Gastrocnemius medialis (tissue), 4 donors: Measurements from ENCODE around the gene GOLGA3. TPM values are rescaled to one million over a fixed set of nuclear protein-coding genes. Genes with fewer than 3 reads are reported as not detected.
"Not testable (repeated sequence)": the region's sequence is repeated elsewhere in the genome, so short reads cannot be mapped to it uniquely, and the experiment has no call there.

Experiments used
- ATAC-seq, 2 donors: fragments of 150-250 bp; one replicate each; pipeline ENCODE4 v1.9.1; 2016
- DNase-seq, 2 donors: peaks; one replicate each; pipeline ENCODE4 v3.0.0-alpha.2; 2019
- H3K27ac ChIP-seq, 4 donors: fragments of 200-600 bp; sonication (generic); 1 replicate in 1 of 4; 2 replicates in 3 of 4; pipeline ENCODE4 v1.5.1; 2016 to 2018; ENCODE audit warnings: mild to moderate bottlenecking in 2 of 4, moderate library complexity in 1 of 4
- H3K27me3 ChIP-seq, 3 donors: fragments of 200-600 bp; sonication (generic) in 2 of 3; 1 replicate in 1 of 3; 2 replicates in 2 of 3; pipeline versions ENCODE4 v1.5.1 to v1.6.0; 2016 to 2019; ENCODE audit warnings: mild to moderate bottlenecking in 1 of 3, moderate library complexity in 1 of 3
- H3K36me3 ChIP-seq, 2 donors: fragments of 200-600 bp; sonication (generic) in 1 of 2; one replicate each; pipeline ENCODE4 v1.5.1; 2017 to 2018
- H3K4me1 ChIP-seq, 2 donors: fragments of 200-600 bp; sonication (generic) in 1 of 2; one replicate each; pipeline ENCODE4 v1.5.1; 2016 to 2017; ENCODE audit warnings: mild to moderate bottlenecking in 2 of 2
- H3K4me3 ChIP-seq, 4 donors: fragments of 200-600 bp; sonication (generic) in 3 of 4; 1 replicate in 1 of 4; 2 replicates in 3 of 4; pipeline ENCODE4 v1.5.1; 2016 to 2019; ENCODE audit warnings: mild to moderate bottlenecking in 2 of 4
- H3K9me3 ChIP-seq, 3 donors: fragments of 200-600 bp; sonication (generic) in 2 of 3; 1 replicate in 1 of 3; 2 replicates in 2 of 3; pipeline ENCODE4 v1.5.1; 2016 to 2019
- CTCF ChIP-seq, 5 experiments: fragments of 450-650 bp in 3 of 5; fragments of 200-600 bp in 2 of 5; sonication (generic) in 2 of 5; IDR thresholded peaks in 4 of 5; conservative IDR thresholded peaks in 1 of 5; 1 replicate in 4 of 5; 2 replicates in 1 of 5; pipeline ENCODE4 v1.5.1; 2016 to 2019; ENCODE audit warnings: antibody characterized with exemption in 5 of 5, mild to moderate bottlenecking in 3 of 5, moderate library complexity in 3 of 5
- POLR2A ChIP-seq, 2 donors: fragments of 450-650 bp; IDR thresholded peaks; one replicate each; pipeline ENCODE4 v1.6.1; 2017; ENCODE audit warnings: antibody characterized with exemption in 2 of 2, mild to moderate bottlenecking in 2 of 2, moderate library complexity in 2 of 2
- in situ Hi-C, 4 donors: fragments of 200-750 bp; cut with MboI; loops; one replicate each; pipeline versions ENCODE4 v1.15.0 to v1.8.0; 2017; ENCODE audit warnings: low sequenced_read_pairs in 4 of 4
- intact Hi-C: fragments of 100-400 bp; cut with DNase I; formaldehyde crosslinking; loops from one replicate; pipeline ENCODE4 v1.15.1; 2023; ENCODE audit warnings: low total_unique reads
- total RNA-seq, 4 donors: library from RNA; depleted of rRNA; stranded (reverse); fragments of >200 nt; gene quantifications; one replicate each; pipeline versions ENCODE4 v1.1.0 to v1.2.3, GENCODE V29; 2016

Gene GOLGA3
- total RNA-seq, 4 donors from 2014 or later: 30.0 to 50.0 (median 39.6) TPM

- ATAC-seq (no peak), DNase-seq (no peak)
- intact Hi-C loops: no loop called here
- no peak overlapping the region for H3K4me3 ChIP-seq
- no peaks in the 10 kb centered on the region for H3K4me1 ChIP-seq
- no peak for TF ChIP-seq CTCF (IDR thresholded peaks at IDR 0.05 in 4 of 5, conservative IDR thresholded peaks at IDR 0.05 in 1 of 5)
- TF ChIP-seq POLR2A (IDR thresholded peaks at IDR 0.05): no peak
- in situ Hi-C loops: no loop called here
- peaks cover 0 to 68% of the 10 kb centered on the region in 2 donors for H3K36me3 ChIP-seq
- no peak overlapping the region for H3K27ac ChIP-seq
- H3K9me3 ChIP-seq: no peaks in the 10 kb centered on the region
- no peaks in the 10 kb centered on the region for H3K27me3 ChIP-seq
Measured at GRCh38 chr12:132754160-132754932, 74.3 kb downstream of the GOLGA3 start.

- H3K4me1 ChIP-seq, H3K9me3 ChIP-seq, DNase-seq, in situ Hi-C loops, H3K27me3 ChIP-seq, intact Hi-C loops, H3K4me3 ChIP-seq, H3K27ac ChIP-seq, ATAC-seq: not testable (repeated sequence)
- H3K36me3 ChIP-seq: peaks cover 0 to 75% of the 10 kb centered on the region in 2 donors
Measured at GRCh38 chr12:132753670-132754069, 75.0 kb downstream of the GOLGA3 start.

GRCh38 chr12:132748319-132748718 lies 80.3 kb downstream of the GOLGA3 start:
- no peaks in the 10 kb centered on the region for H3K9me3 ChIP-seq
- no peak for TF ChIP-seq POLR2A (IDR thresholded peaks at IDR 0.05)
- TF ChIP-seq CTCF (IDR thresholded peaks at IDR 0.05 in 4 of 5, conservative IDR thresholded peaks at IDR 0.05 in 1 of 5): no peak
- no peak overlapping the region for H3K27ac ChIP-seq
- ATAC-seq (no peak), DNase-seq (no peak)
- in situ Hi-C loops: no loop called here
- H3K36me3 ChIP-seq: peaks cover 3 to 93% of the 10 kb centered on the region in 2 donors
- no peaks in the 10 kb centered on the region for H3K4me1 ChIP-seq
- intact Hi-C loops: no loop called here
- no peaks in the 10 kb centered on the region for H3K27me3 ChIP-seq
- H3K4me3 ChIP-seq: no peak overlapping the region

- no peak for TF ChIP-seq POLR2A (IDR thresholded peaks at IDR 0.05)
- TF ChIP-seq CTCF (IDR thresholded peaks at IDR 0.05 in 4 of 5, conservative IDR thresholded peaks at IDR 0.05 in 1 of 5): no peak
- Histone ChIP-seq H3K4me1 (no peaks in the 10 kb centered on the region), H3K36me3 (peaks cover 3 to 93% of the 10 kb centered on the region in 2 donors), H3K9me3 (no peaks in the 10 kb centered on the region), H3K4me3 (no peak overlapping the region), H3K27me3 (no peaks in the 10 kb centered on the region), H3K27ac (no peak overlapping the region)
- in situ Hi-C loops (no loop called here), intact Hi-C loops (no loop called here)
- no peak for DNase-seq
- ATAC-seq: no peak
Measured at GRCh38 chr12:132747896-132748295, 80.8 kb downstream of the GOLGA3 start.

- no peaks in the 10 kb centered on the region for H3K4me1 ChIP-seq
- DNase-seq: no peak
Measured at GRCh38 chr12:132747395-132747794, 81.3 kb downstream of the GOLGA3 start.

More at GRCh38 chr12:132747395-132747794, 81.3 kb downstream of the GOLGA3 start:
- no peak for TF ChIP-seq CTCF (IDR thresholded peaks at IDR 0.05 in 4 of 5, conservative IDR thresholded peaks at IDR 0.05 in 1 of 5)
- TF ChIP-seq POLR2A (IDR thresholded peaks at IDR 0.05): no peak
- Histone ChIP-seq H3K36me3 (peaks cover 3 to 93% of the 10 kb centered on the region in 2 donors), H3K4me3 (no peak overlapping the region), H3K27ac (no peak overlapping the region), H3K9me3 (no peaks in the 10 kb centered on the region), H3K27me3 (no peaks in the 10 kb centered on the region)
- intact Hi-C loops: no loop called here
- ATAC-seq: no peak
- in situ Hi-C loops: no loop called here
